Osteoblast (primary cell): ENCODE measurements around the gene WDR18. TPM values are rescaled to one million over a fixed set of nuclear protein-coding genes. Genes with fewer than 3 reads are reported as not detected.

ENCODE experiments used
- DNase-seq: peaks from one replicate; pipeline ENCODE4 v3.0.0; 2011; ENCODE audit warnings: low spot score, mixed read lengths; ENCODE audit not compliant: insufficient read length; ENCODE audit errors: missing footprints
- H2AFZ ChIP-seq: 2 replicates; pipeline ENCODE4 v1.6.0; 2011; ENCODE audit warnings: mild to moderate bottlenecking, low read length
- H3K27ac ChIP-seq: 2 replicates; pipeline ENCODE4 v1.5.1; 2011; ENCODE audit warnings: mild to moderate bottlenecking, low read depth, low read length, moderate library complexity
- H3K27me3 ChIP-seq: 2 replicates; pipeline ENCODE4 v1.6.0; 2012; ENCODE audit warnings: mild to moderate bottlenecking, control low read depth, inconsistent platforms, low read length, moderate library complexity; ENCODE audit not compliant: insufficient read depth
- H3K36me3 ChIP-seq: 2 replicates; pipeline ENCODE4 v1.5.1; 2011; ENCODE audit warnings: mild to moderate bottlenecking, low read length, control low read depth, moderate library complexity; ENCODE audit not compliant: insufficient read depth
- H3K4me1 ChIP-seq: 2 replicates; pipeline ENCODE4 v1.5.1; 2011; ENCODE audit warnings: mild to moderate bottlenecking, low read length, control low read depth, moderate library complexity; ENCODE audit not compliant: insufficient read depth
- H3K4me2 ChIP-seq: 2 replicates; pipeline ENCODE4 v1.6.0; 2011; ENCODE audit warnings: mild to moderate bottlenecking, low read length; ENCODE audit not compliant: insufficient read depth
- H3K4me3 ChIP-seq: fragments of 200-600 bp; sonication (generic); 3 replicates; pipeline ENCODE4 v1.5.1; 2012; ENCODE audit warnings: mild to moderate bottlenecking, low read length, inconsistent platforms; ENCODE audit not compliant: insufficient read depth
- H3K79me2 ChIP-seq: 2 replicates; pipeline ENCODE4 v1.6.0; 2012; ENCODE audit warnings: mild to moderate bottlenecking, low read length, control low read depth, inconsistent platforms; ENCODE audit not compliant: insufficient read depth
- H3K9me3 ChIP-seq: 2 replicates; pipeline ENCODE4 v1.5.1; 2011; ENCODE audit warnings: low read depth, low read length, control low read depth
- H4K20me1 ChIP-seq: 2 replicates; pipeline ENCODE4 v1.6.0; 2012; ENCODE audit warnings: mild to moderate bottlenecking, low read length, control low read depth; ENCODE audit not compliant: insufficient read depth
- CTCF ChIP-seq: IDR thresholded peaks from 2 replicates; pipeline ENCODE4 v1.5.1; 2011; ENCODE audit warnings: mild to moderate bottlenecking, low read depth, low read length, moderate library complexity; ENCODE audit errors: extremely low read depth
- total RNA-seq: library from RNA; depleted of rRNA; stranded (reverse); fragments of >200 nt; gene quantifications from 2 replicates; pipeline ENCODE4 v1.2.3, GENCODE V29; 2012

Gene WDR18
- total RNA-seq, 1 donor = 45.6 TPM

DNA sequence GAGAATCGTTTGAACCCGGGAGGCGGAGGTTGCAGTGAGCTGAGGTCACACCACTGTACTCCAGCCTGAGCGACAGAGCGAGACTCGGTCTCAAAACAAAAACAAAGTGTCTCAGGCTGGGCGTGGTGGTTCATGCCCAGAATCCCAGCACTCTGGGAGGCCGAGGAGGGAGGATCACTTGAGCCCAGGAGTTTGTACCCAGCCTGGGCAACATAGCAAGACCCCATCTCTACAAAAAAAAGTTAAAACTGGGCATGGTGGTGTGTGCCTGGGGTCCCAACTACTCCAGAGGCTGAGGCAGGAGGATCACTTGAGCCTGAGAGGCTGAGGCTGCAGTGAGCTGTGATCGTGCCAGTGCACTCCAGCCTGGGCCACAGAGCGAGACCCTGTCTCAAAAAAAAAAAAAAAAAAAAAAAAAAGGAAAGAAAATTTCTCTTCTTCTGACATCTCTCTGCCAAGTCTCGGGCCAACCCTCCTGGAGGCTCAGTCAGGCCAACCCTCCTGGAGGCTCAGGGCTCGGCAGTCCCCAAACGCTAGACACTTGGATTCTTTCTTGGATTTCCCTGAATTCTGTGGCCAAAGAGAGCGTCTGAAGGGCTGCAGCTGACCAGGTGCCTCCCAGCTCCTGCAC is 32.0 kb upstream of the WDR18 start:
- H2AFZ ChIP-seq = no peak overlapping the region
- DNase-seq = no peak
- no peaks in the 10 kb centered on the region for H3K36me3 ChIP-seq
- TF ChIP-seq CTCF = no peak
- H3K4me1 ChIP-seq = peaks cover 12% of the 10 kb centered on the region
- H3K79me2 ChIP-seq = peaks cover 30% of the 10 kb centered on the region
- H3K4me2 ChIP-seq = no peak overlapping the region
- H3K9me3 ChIP-seq = no peaks in the 10 kb centered on the region
- H3K4me3 ChIP-seq = no peak overlapping the region
- H3K27ac ChIP-seq = peak overlapping the region; percentile 74
- no peaks in the 10 kb centered on the region for H4K20me1 ChIP-seq
- H3K27me3 ChIP-seq = no peaks in the 10 kb centered on the region

DNA sequence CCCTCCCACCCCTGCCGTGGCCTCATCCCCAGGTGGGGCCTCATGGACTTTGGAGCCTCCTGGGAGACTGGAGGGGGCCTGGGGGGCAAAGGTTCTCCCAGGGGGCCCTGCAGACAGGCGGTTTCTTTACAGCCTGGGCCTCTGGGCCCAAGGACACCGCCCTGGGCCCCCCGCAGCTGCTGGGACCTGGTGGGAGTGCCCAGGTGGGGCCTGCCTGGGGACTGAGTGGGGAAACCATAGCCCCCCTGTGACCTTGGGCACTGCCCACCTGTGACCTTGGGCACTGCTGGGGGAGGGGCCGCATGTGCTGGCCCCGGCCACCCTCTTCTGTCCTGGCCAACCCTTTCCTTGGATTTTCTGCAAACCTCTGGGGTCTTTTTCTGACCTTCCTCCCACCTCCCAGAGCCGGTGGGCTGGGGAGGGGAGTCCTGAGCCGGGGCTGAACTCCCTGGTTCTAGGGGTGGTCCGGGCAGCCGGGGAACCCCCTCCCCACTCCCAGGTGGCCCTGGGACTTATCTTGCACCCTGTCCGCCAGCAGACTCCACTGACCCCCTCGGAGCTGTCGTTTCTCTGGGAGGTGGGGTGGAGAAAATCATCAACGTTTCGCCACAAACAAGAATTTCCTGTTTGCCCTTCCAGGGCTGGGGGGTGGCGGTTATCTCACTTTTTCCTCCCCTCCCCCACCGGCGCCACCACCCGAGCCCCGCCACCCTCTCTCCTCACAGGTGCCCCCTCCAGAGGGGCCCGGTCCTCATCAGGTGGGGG is 31.3 kb upstream of the WDR18 start:
- H3K4me2 ChIP-seq = no peak overlapping the region
- TF ChIP-seq CTCF = no peak
- no peak for DNase-seq
- H4K20me1 ChIP-seq = no peaks in the 10 kb centered on the region
- H3K79me2 ChIP-seq = peaks cover 29% of the 10 kb centered on the region
- no peak overlapping the region for H3K27ac ChIP-seq
- H3K4me1 ChIP-seq = peaks cover 14% of the 10 kb centered on the region
- no peaks in the 10 kb centered on the region for H3K9me3 ChIP-seq
- no peaks in the 10 kb centered on the region for H3K27me3 ChIP-seq
- H3K4me3 ChIP-seq = no peak overlapping the region
- H3K36me3 ChIP-seq = no peaks in the 10 kb centered on the region
- H2AFZ ChIP-seq = no peak overlapping the region

DNA sequence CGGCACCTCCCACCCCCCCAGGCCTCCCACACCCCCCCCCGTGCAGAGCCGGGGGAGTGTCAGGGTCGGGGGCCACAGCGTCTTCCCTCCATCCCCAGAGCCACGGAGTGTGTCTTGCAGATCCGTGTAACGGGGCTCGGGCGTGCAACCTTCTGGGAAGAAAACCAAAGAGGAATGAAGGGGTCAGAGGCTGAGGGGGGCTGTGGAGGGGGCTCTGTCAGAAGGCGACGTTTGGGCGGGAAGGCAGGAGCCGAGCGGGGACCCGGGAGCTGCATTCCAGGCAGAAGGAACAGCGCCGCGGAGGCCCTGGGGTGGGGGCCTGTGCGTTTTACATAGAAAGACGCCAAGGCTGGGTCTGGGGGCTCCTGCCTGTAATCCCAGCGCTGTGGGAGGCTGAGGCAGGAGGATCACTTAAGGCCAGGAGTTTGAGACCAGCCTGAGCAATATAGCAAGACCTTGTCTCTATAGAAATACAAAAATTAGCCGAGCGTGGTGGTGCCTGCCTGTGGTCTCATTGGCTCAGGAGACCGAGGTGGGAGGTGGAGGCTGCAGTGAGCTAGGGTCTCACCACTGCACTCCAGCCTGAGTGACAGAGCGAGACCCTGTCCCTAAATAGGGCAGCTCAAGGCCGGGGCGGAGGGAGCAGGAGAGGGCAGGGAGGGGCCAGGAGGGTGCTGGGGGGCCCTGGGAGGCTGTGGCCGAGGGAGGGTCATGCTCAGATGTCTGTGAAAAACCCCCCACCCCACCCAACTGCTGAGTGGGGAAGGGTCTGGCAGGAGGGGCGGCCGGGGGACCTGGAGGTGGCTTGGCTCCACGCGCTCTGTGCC is 30.5 kb upstream of the WDR18 start:
- H3K9me3 ChIP-seq = no peaks in the 10 kb centered on the region
- peaks cover 29% of the 10 kb centered on the region for H3K79me2 ChIP-seq
- no peak overlapping the region for H2AFZ ChIP-seq
- no peak for DNase-seq
- H3K4me1 ChIP-seq = peaks cover 14% of the 10 kb centered on the region
- H3K4me2 ChIP-seq = no peak overlapping the region
- H4K20me1 ChIP-seq = no peaks in the 10 kb centered on the region
- TF ChIP-seq CTCF = no peak
- H3K27ac ChIP-seq = no peak overlapping the region
- no peaks in the 10 kb centered on the region for H3K36me3 ChIP-seq
- H3K27me3 ChIP-seq = no peaks in the 10 kb centered on the region
- no peak overlapping the region for H3K4me3 ChIP-seq

DNA sequence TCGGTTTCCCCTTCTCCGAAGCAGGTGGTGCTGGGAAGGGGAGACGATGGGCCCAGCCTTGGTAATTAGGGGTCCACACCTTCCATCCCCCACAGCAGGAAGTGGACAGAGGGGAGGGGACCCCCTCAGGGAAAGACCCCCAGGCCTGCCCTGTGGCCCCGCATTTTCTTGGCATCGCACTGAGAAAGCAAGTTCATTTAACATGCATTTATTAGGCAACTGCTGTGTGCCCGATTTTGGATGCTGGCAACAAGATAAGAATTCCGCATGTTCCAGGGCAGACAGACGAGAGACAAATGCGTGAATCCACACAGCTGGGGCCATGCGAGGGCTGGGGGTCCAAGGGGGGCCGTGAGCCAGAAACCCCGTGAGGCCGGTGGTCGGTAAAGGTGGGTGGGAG is 29.9 kb upstream of the WDR18 start:
- Histone ChIP-seq H4K20me1 (no peaks in the 10 kb centered on the region), H3K27ac (no peak overlapping the region), H3K36me3 (no peaks in the 10 kb centered on the region), H3K9me3 (no peaks in the 10 kb centered on the region), H3K4me3 (no peak overlapping the region), H3K4me2 (no peak overlapping the region), H3K4me1 (peaks cover 14% of the 10 kb centered on the region), H3K79me2 (peaks cover 29% of the 10 kb centered on the region), H2AFZ (no peak overlapping the region), H3K27me3 (no peaks in the 10 kb centered on the region)
- no peak for TF ChIP-seq CTCF
- no peak for DNase-seq
